ENCODE results near the gene IGSF8.

GRCh38 chr1:160107512-160107911 is 9.1 kb upstream of the IGSF8 start:
- no peak for TF ChIP-seq CTCF (IDR thresholded peaks at IDR 0.05)
- TF ChIP-seq POLR2AphosphoS5 (IDR thresholded peaks at IDR 0.05; ENCODE audit: low read depth, low read length) = no peak
- TF ChIP-seq REST (IDR thresholded peaks at IDR 0.05; ENCODE audit: insufficient read depth in 1 of 2, low read depth in 2 of 2, low read length in 1 of 2) = no peak
- no peak for TF ChIP-seq SIN3A (IDR thresholded peaks at IDR 0.05; ENCODE audit: borderline replicate concordance, insufficient read depth, low read depth, low read length)
